SK-N-SH treated with all-trans-retinoic acid at 6 μM for 48 hours (cell line): ENCODE measurements around the gene IMPG2.

ENCODE experiments used
- PATZ1 ChIP-seq: fragments of 250-450 bp; sonication (Bioruptor Pico); IDR thresholded peaks from 2 replicates; pipeline ENCODE4 v1.8.0; 2020; ENCODE audit warnings: mild to moderate bottlenecking, moderate library complexity, borderline replicate concordance
- TF ChIP-seq, protein P1 (sequence below): fragments of 250-450 bp; sonication (Bioruptor Pico); IDR thresholded peaks from 2 replicates; pipeline ENCODE4 v1.5.1; 2020; ENCODE audit warnings: low read depth, mild to moderate bottlenecking, moderate library complexity

DNA sequence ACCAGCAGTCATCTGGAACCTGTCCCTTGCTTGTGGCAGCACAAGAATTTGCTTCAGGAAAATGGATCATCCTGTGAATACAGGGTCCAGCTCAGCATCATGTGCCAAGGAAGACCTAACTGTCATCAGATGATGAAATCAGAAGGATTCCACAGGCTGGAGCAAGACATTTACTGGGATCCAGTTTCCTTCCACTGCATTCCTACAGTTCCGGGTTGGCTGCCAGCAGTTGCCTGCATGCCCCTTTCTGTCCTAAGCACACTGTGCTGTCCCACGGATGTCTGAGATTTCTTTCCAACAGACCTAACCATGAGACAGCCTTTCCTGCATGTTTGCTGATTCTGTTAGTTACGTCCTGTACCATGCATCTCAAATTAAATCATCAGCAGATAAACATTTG lies 140.7 kb downstream of the IMPG2 start:
- TF ChIP-seq, protein P1, sequence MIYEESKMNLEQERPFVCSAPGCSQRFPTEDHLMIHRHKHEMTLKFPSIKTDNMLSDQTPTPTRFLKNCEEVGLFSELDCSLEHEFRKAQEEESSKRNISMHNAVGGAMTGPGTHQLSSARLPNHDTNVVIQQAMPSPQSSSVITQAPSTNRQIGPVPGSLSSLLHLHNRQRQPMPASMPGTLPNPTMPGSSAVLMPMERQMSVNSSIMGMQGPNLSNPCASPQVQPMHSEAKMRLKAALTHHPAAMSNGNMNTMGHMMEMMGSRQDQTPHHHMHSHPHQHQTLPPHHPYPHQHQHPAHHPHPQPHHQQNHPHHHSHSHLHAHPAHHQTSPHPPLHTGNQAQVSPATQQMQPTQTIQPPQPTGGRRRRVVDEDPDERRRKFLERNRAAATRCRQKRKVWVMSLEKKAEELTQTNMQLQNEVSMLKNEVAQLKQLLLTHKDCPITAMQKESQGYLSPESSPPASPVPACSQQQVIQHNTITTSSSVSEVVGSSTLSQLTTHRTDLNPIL (CRISPR knock-in tag): no peak
- TF ChIP-seq PATZ1 (CRISPR knock-in tag): no peak
